Thyroid gland (tissue), 4 donors: ENCODE data around the gene SLC24A4. TPM values are rescaled to one million over a fixed set of nuclear protein-coding genes. Genes with fewer than 3 reads are reported as not detected.

Experiments used
- DNase-seq, 2 donors: peaks; one replicate each; pipeline ENCODE4 v3.0.0-alpha.2; 2019
- H3K27ac ChIP-seq, 3 donors: fragments of 200-600 bp; sonication (generic); 1 replicate in 2 of 3; 2 replicates in 1 of 3; pipeline ENCODE4 v1.5.1; 2016 to 2019; ENCODE audit warnings: mild to moderate bottlenecking in 1 of 3, moderate library complexity in 1 of 3
- H3K27me3 ChIP-seq: fragments of 200-600 bp; sonication (generic); one replicate; pipeline ENCODE4 v1.5.1; 2019
- H3K36me3 ChIP-seq, 2 donors: fragments of 200-600 bp; sonication (generic); one replicate each; pipeline ENCODE4 v1.5.1; 2016 to 2019
- H3K4me1 ChIP-seq, 2 donors: fragments of 200-600 bp; sonication (generic); one replicate each; pipeline ENCODE4 v1.5.1; 2017 to 2019
- H3K4me3 ChIP-seq, 3 donors: fragments of 200-600 bp; sonication (generic); replicated peaks in 1 of 3; 1 replicate in 2 of 3; 2 replicates in 1 of 3; pipeline ENCODE4 v1.5.1; 2016; ENCODE audit warnings: mild to moderate bottlenecking in 1 of 3
- H3K9me3 ChIP-seq: fragments of 200-600 bp; sonication (generic); one replicate; pipeline ENCODE4 v1.5.1; 2017
- CTCF ChIP-seq, 6 experiments: fragments of 200-600 bp in 3 of 6; fragments of 450-650 bp in 3 of 6; sonication (generic) in 3 of 6; IDR thresholded peaks; one replicate each; pipeline ENCODE4 v1.5.1; 2016 to 2019; ENCODE audit warnings: antibody characterized with exemption in 6 of 6, mild to moderate bottlenecking in 2 of 6, inconsistent platforms in 1 of 6, moderate library complexity in 1 of 6
- POLR2A ChIP-seq, 2 donors: fragments of 450-650 bp; IDR thresholded peaks; one replicate each; pipeline ENCODE4 v1.6.1; 2017; ENCODE audit warnings: antibody characterized with exemption in 2 of 2, mild to moderate bottlenecking in 2 of 2, moderate library complexity in 1 of 2
- WGBS, 2 donors: methylation state at CpG; one replicate each; pipeline ENCODE4 v1.1.5; 2017; 5-methylcytosine and 5-hydroxymethylcytosine counted together
- intact Hi-C: fragments of 100-400 bp; cut with DNase I; formaldehyde crosslinking; loops from one replicate; pipeline ENCODE4 v1.15.1; 2023
- total RNA-seq, 4 donors: library from RNA; depleted of rRNA; stranded (reverse); fragments of >200 nt; gene quantifications; one replicate each; pipeline ENCODE4 v1.2.3, GENCODE V29; 2016

Gene SLC24A4
- total RNA-seq = under 1 TPM; 0.05 to 0.46 (median 0.19) TPM

GRCh38 chr14:92323011-92323915 lies at the start of gene SLC24A4:
Gene SLC24A4, plus strand, starts transcription at chr14:92323165. Its CDS starts 666 bp downstream, at chr14:92323831.
- Histone ChIP-seq H3K27ac (no peak within 1 kb of the TSS), H3K9me3 (no peaks in the 10 kb centered on the region), H3K4me1 (peaks cover 0 to 3% of the 10 kb centered on the region in 2 donors), H3K36me3 (no peaks in the 10 kb centered on the region), H3K4me3 (no peak within 1 kb of the TSS), H3K27me3 (no peaks in the 10 kb centered on the region)
- no peak for DNase-seq
- intact Hi-C loops = no loop called here
- TF ChIP-seq POLR2A (IDR thresholded peaks at IDR 0.05) (no peak), CTCF (IDR thresholded peaks at IDR 0.05) (no peak)
- WGBS, 2 donors = 0 to 2% methylated on average over 28 to 42 of the region's 117 CpGs

GRCh38 chr14:92273166-92273565 lies 49.8 kb upstream of the SLC24A4 start:
- 81 to 90% methylated on average over 2 of the region's 2 CpGs for WGBS, 2 donors

GRCh38 chr14:92274055-92274454 lies 48.9 kb upstream of the SLC24A4 start:
- Histone ChIP-seq H3K9me3 (no peaks in the 10 kb centered on the region), H3K4me1 (no peaks in the 10 kb centered on the region), H3K27me3 (no peaks in the 10 kb centered on the region), H3K4me3 (no peak overlapping the region), H3K36me3 (no peaks in the 10 kb centered on the region), H3K27ac (no peak overlapping the region)
- DNase-seq = no peak
- WGBS, 2 donors = 77 to 89% methylated on average over 5 to 7 of the region's 7 CpGs
- TF ChIP-seq POLR2A (IDR thresholded peaks at IDR 0.05) = no peak
- no peak for TF ChIP-seq CTCF (IDR thresholded peaks at IDR 0.05)
- intact Hi-C loops = no loop called here

More at GRCh38 chr14:92273166-92273565, 49.8 kb upstream of the SLC24A4 start:
- intact Hi-C loops = no loop called here
- Histone ChIP-seq H3K4me3 (no peak overlapping the region), H3K9me3 (no peaks in the 10 kb centered on the region), H3K27me3 (no peaks in the 10 kb centered on the region), H3K4me1 (no peaks in the 10 kb centered on the region), H3K27ac (no peak overlapping the region), H3K36me3 (no peaks in the 10 kb centered on the region)
- no peak for DNase-seq
- TF ChIP-seq POLR2A (IDR thresholded peaks at IDR 0.05) (no peak), CTCF (IDR thresholded peaks at IDR 0.05) (no peak)

- DNase-seq = no peak
- TF ChIP-seq CTCF (IDR thresholded peaks at IDR 0.05) (no peak), POLR2A (IDR thresholded peaks at IDR 0.05) (no peak)
- Histone ChIP-seq H3K36me3 (no peaks in the 10 kb centered on the region), H3K27me3 (no peaks in the 10 kb centered on the region), H3K4me1 (no peaks in the 10 kb centered on the region), H3K4me3 (no peak overlapping the region), H3K9me3 (no peaks in the 10 kb centered on the region), H3K27ac (no peak overlapping the region)
- intact Hi-C loops = no loop called here
- WGBS, 2 donors = 88 to 90% methylated on average over 7 of the region's 7 CpGs
Measured at GRCh38 chr14:92276074-92276473, 46.9 kb upstream of the SLC24A4 start.

GRCh38 chr14:92277031-92277430 lies 45.9 kb upstream of the SLC24A4 start:
- H3K9me3 ChIP-seq = no peaks in the 10 kb centered on the region
- no peak overlapping the region for H3K27ac ChIP-seq
- no peak for TF ChIP-seq POLR2A (IDR thresholded peaks at IDR 0.05)
- TF ChIP-seq CTCF (IDR thresholded peaks at IDR 0.05) = no peak
- intact Hi-C loops = no loop called here
- DNase-seq = no peak
- H3K4me3 ChIP-seq = no peak overlapping the region
- no peaks in the 10 kb centered on the region for H3K4me1 ChIP-seq
- no peaks in the 10 kb centered on the region for H3K27me3 ChIP-seq
- H3K36me3 ChIP-seq = no peaks in the 10 kb centered on the region
- WGBS, 2 donors = 79 to 83% methylated on average over 5 of the region's 5 CpGs
